Tibial nerve (tissue), 4 donors: ENCODE measurements around the gene CTNS. TPM values are rescaled to one million over a fixed set of nuclear protein-coding genes. Genes with fewer than 3 reads are reported as not detected.

Experiments used
- DNase-seq, 2 donors: peaks; one replicate each; pipeline ENCODE4 v3.0.0-alpha.2; 2019; ENCODE audit warnings: low spot score in 2 of 2
- H3K27ac ChIP-seq, 4 donors: fragments of 200-600 bp; sonication (generic) in 3 of 4; one replicate each; pipeline ENCODE4 v1.5.1; 2017 to 2019; ENCODE audit warnings: mild to moderate bottlenecking in 1 of 4
- H3K27me3 ChIP-seq, 2 donors: fragments of 200-600 bp; sonication (generic) in 1 of 2; one replicate each; pipeline versions ENCODE4 v1.5.1 to v1.6.0; 2017 to 2019
- H3K36me3 ChIP-seq, 3 donors: fragments of 200-600 bp; sonication (generic); one replicate each; pipeline ENCODE4 v1.5.1; 2018 to 2019
- H3K4me1 ChIP-seq, 4 donors: fragments of 200-600 bp; sonication (generic) in 3 of 4; one replicate each; pipeline ENCODE4 v1.5.1; 2017 to 2019
- H3K4me3 ChIP-seq, 4 donors: fragments of 200-600 bp; sonication (generic) in 3 of 4; one replicate each; pipeline ENCODE4 v1.5.1; 2017 to 2019; ENCODE audit warnings: mild to moderate bottlenecking in 1 of 4, moderate library complexity in 1 of 4
- H3K9me3 ChIP-seq, 4 donors: fragments of 200-600 bp; sonication (generic) in 3 of 4; one replicate each; pipeline ENCODE4 v1.5.1; 2017 to 2019
- CTCF ChIP-seq, 5 experiments: fragments of 200-600 bp in 3 of 5; fragments of 450-650 bp in 2 of 5; sonication (generic) in 3 of 5; IDR thresholded peaks; one replicate each; pipeline ENCODE4 v1.5.1; 2016 to 2019; ENCODE audit warnings: antibody characterized with exemption in 5 of 5, mild to moderate bottlenecking in 3 of 5, moderate library complexity in 2 of 5
- EP300 ChIP-seq, 2 donors: sonication (generic); formaldehyde crosslinking; IDR thresholded peaks; one replicate each; pipeline ENCODE4 v1.6.1; 2017; ENCODE audit warnings: antibody characterized with exemption in 2 of 2, mild to moderate bottlenecking in 1 of 2
- POLR2A ChIP-seq, 2 donors: fragments of 450-650 bp; IDR thresholded peaks; one replicate each; pipeline ENCODE4 v1.6.1; 2017; ENCODE audit warnings: antibody characterized with exemption in 2 of 2, mild to moderate bottlenecking in 2 of 2, moderate library complexity in 2 of 2
- WGBS, 2 donors: methylation state at CpG; one replicate each; pipeline ENCODE4 v1.1.5; 2018; 5-methylcytosine and 5-hydroxymethylcytosine counted together
- total RNA-seq, 4 donors: library from RNA; depleted of rRNA; stranded (reverse); fragments of >200 nt; gene quantifications; one replicate each; pipeline ENCODE4 v1.1.0, GENCODE V29; 2016

Gene CTNS
- total RNA-seq, 4 donors from 2014 or later: 42.9 to 62.1 (median 50.6) TPM

- no peak for DNase-seq
- H3K4me1 ChIP-seq: peaks cover 0 to 11% (median 0%) of the 10 kb centered on the region in 4 donors
- no peak overlapping the region for H3K4me3 ChIP-seq
- H3K36me3 ChIP-seq: peaks cover 4 to 98% (median 23%) of the 10 kb centered on the region in 3 donors
- H3K9me3 ChIP-seq: no peaks in the 10 kb centered on the region
- H3K27me3 ChIP-seq: no peaks in the 10 kb centered on the region
- TF ChIP-seq CTCF (IDR thresholded peaks at IDR 0.05) (no peak), EP300 (IDR thresholded peaks at IDR 0.05) (no peak), POLR2A (IDR thresholded peaks at IDR 0.05) (no peak)
- WGBS, 2 donors: 76 to 78% methylated on average over 16 of the region's 16 CpGs
- H3K27ac ChIP-seq: no peak overlapping the region
These were observed 9.5 kb upstream of the CTNS start for GRCh38 chr17:3626831-3627768.

GRCh38 chr17:3627769-3628167 is 8.8 kb upstream of the CTNS start:
- no peak overlapping the region for H3K4me3 ChIP-seq
- no peak overlapping the region for H3K27ac ChIP-seq
- no peak for DNase-seq
- H3K27me3 ChIP-seq: no peaks in the 10 kb centered on the region
- WGBS, 2 donors: 81 to 85% methylated on average over 11 of the region's 11 CpGs
- no peaks in the 10 kb centered on the region for H3K9me3 ChIP-seq
- peaks cover 0 to 18% (median 0%) of the 10 kb centered on the region in 4 donors for H3K4me1 ChIP-seq
- no peak for TF ChIP-seq EP300 (IDR thresholded peaks at IDR 0.05)
- no peak for TF ChIP-seq POLR2A (IDR thresholded peaks at IDR 0.05)
- TF ChIP-seq CTCF (IDR thresholded peaks at IDR 0.05): no peak
- H3K36me3 ChIP-seq: peaks cover 4 to 96% (median 17%) of the 10 kb centered on the region in 3 donors

GRCh38 chr17:3630781-3631180 is 5.8 kb upstream of the CTNS start:
- TF ChIP-seq CTCF (IDR thresholded peaks at IDR 0.05) (no peak), EP300 (IDR thresholded peaks at IDR 0.05) (no peak), POLR2A (IDR thresholded peaks at IDR 0.05) (no peak)
- peak overlapping the region in 1 of 4 donors; percentile 12 for H3K27ac ChIP-seq
- DNase-seq: no peak
- H3K9me3 ChIP-seq: no peaks in the 10 kb centered on the region
- H3K27me3 ChIP-seq: no peaks in the 10 kb centered on the region
- WGBS, 2 donors: 77 to 80% methylated on average over 10 of the region's 10 CpGs
- peaks cover 0 to 41% (median 8%) of the 10 kb centered on the region in 4 donors for H3K4me1 ChIP-seq
- no peak overlapping the region for H3K4me3 ChIP-seq
- H3K36me3 ChIP-seq: peaks cover 4 to 66% (median 6%) of the 10 kb centered on the region in 3 donors

- H3K9me3 ChIP-seq: no peaks in the 10 kb centered on the region
- WGBS, 2 donors: 78 to 87% methylated on average over 7 of the region's 7 CpGs
- H3K4me3 ChIP-seq: no peak overlapping the region
- DNase-seq: no peak
- peaks cover 0 to 47% (median 12%) of the 10 kb centered on the region in 4 donors for H3K4me1 ChIP-seq
- TF ChIP-seq EP300 (IDR thresholded peaks at IDR 0.05): peak in 1 of 2 donors; percentile 27
- no peak for TF ChIP-seq POLR2A (IDR thresholded peaks at IDR 0.05)
- H3K27ac ChIP-seq: peak overlapping the region in 2 of 4 donors; percentile 59 to 67
- peaks cover 4 to 51% (median 6%) of the 10 kb centered on the region in 3 donors for H3K36me3 ChIP-seq
- no peaks in the 10 kb centered on the region for H3K27me3 ChIP-seq
These were observed 4.3 kb upstream of the CTNS start for GRCh38 chr17:3632287-3632686.

- peaks cover 0 to 35% (median 0%) of the 10 kb centered on the region in 3 donors for H3K36me3 ChIP-seq
- H3K9me3 ChIP-seq: no peaks in the 10 kb centered on the region
- H3K4me3 ChIP-seq: peak overlapping the region; percentile 94 to 97 (median 96)
- TF ChIP-seq CTCF (IDR thresholded peaks at IDR 0.05) (no peak), EP300 (IDR thresholded peaks at IDR 0.05) (no peak)
- no peak for DNase-seq
- H3K4me1 ChIP-seq: peaks cover 0 to 60% (median 17%) of the 10 kb centered on the region in 4 donors
- peak overlapping the region; percentile 78 to 99 (median 94) for H3K27ac ChIP-seq
- 20 to 39% methylated on average over 21 to 38 of the region's 38 CpGs for WGBS, 2 donors
- H3K27me3 ChIP-seq: no peaks in the 10 kb centered on the region
These were observed 946 bp upstream of the CTNS start for GRCh38 chr17:3635474-3636153.
